Effector memory CD4-positive, alpha-beta T cell (primary cell): ENCODE data around the gene TRDN.

Experiments used
- DNase-seq, 3 donors: peaks; one replicate each; pipeline ENCODE4 v3.0.0-alpha.2; 2020
- H3K27ac ChIP-seq: 2 replicates; pipeline ENCODE4 v1.7.0; 2013; ENCODE audit warnings: mild to moderate bottlenecking, low read length, moderate library complexity; ENCODE audit not compliant: insufficient read depth, poor library complexity, severe bottlenecking
- H3K27me3 ChIP-seq: replicated peaks from 2 replicates; pipeline ENCODE4 v1.7.0; 2013; ENCODE audit warnings: mild to moderate bottlenecking, low read length; ENCODE audit not compliant: insufficient read depth, control insufficient read depth, poor library complexity, severe bottlenecking
- H3K36me3 ChIP-seq: 2 replicates; pipeline ENCODE4 v1.7.0; 2013; ENCODE audit warnings: mild to moderate bottlenecking, low read length, moderate library complexity; ENCODE audit not compliant: control insufficient read depth, insufficient read depth
- H3K4me1 ChIP-seq: 2 replicates; pipeline ENCODE4 v1.7.0; 2013; ENCODE audit warnings: low read length, mild to moderate bottlenecking; ENCODE audit not compliant: control insufficient read depth, insufficient read depth, poor library complexity, severe bottlenecking
- H3K4me3 ChIP-seq: 2 replicates; pipeline ENCODE4 v1.7.0; 2013; ENCODE audit warnings: low read length, low read depth, mild to moderate bottlenecking; ENCODE audit not compliant: insufficient read depth, poor library complexity, severe bottlenecking
- H3K9me3 ChIP-seq: 2 replicates; pipeline ENCODE4 v1.7.0; 2013; ENCODE audit warnings: mild to moderate bottlenecking, low read length, moderate library complexity; ENCODE audit not compliant: control insufficient read depth

TRDN gene

DNA sequence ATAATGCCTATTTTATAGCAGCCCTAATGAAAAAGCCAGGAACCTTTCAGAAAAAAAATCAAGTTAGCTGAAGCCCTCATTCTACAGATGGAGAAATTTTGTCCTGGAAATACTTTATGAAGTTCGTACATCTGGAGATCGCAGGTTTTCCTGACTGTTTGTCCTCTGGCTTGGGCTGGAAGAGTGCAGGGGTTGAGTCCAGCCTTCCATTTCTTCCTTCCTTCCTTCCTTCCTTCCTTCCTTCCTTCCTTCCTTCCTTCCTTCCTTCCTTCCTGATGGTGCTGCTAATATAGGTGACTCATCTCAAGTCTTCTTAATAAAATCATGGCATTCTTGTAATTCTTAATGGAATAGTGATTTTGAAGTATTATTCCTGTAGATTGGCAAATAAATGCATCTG, 413.3 kb downstream of the TRDN start:
- Histone ChIP-seq H3K4me3 (no peak overlapping the region), H3K9me3 (no peaks in the 10 kb centered on the region), H3K4me1 (no peaks in the 10 kb centered on the region), H3K27me3 (no peaks in the 10 kb centered on the region), H3K27ac (no peak overlapping the region), H3K36me3 (no peaks in the 10 kb centered on the region)
- DNase-seq, result no peak

- no peaks in the 10 kb centered on the region for H3K27me3 ChIP-seq
- no peaks in the 10 kb centered on the region for H3K36me3 ChIP-seq
- H3K27ac ChIP-seq, result no peak overlapping the region
- DNase-seq, result no peak
- no peaks in the 10 kb centered on the region for H3K4me1 ChIP-seq
- no peak overlapping the region for H3K4me3 ChIP-seq
- H3K9me3 ChIP-seq, result no peaks in the 10 kb centered on the region
Observed at GRCh38 chr6:123215211-123215610, 421.5 kb downstream of the TRDN start.

- no peaks in the 10 kb centered on the region for H3K9me3 ChIP-seq
- no peaks in the 10 kb centered on the region for H3K36me3 ChIP-seq
- no peak for DNase-seq
Observed at GRCh38 chr6:123214433-123214832, 422.3 kb downstream of the TRDN start.

GRCh38 chr6:123213921-123214320, 422.8 kb downstream of the TRDN start:
- DNase-seq, result no peak
- Histone ChIP-seq H3K27me3 (no peaks in the 10 kb centered on the region), H3K27ac (no peak overlapping the region), H3K36me3 (no peaks in the 10 kb centered on the region), H3K4me3 (no peak overlapping the region), H3K4me1 (no peaks in the 10 kb centered on the region), H3K9me3 (no peaks in the 10 kb centered on the region)

More at GRCh38 chr6:123214433-123214832, 422.3 kb downstream of the TRDN start:
- H3K27me3 ChIP-seq, result no peaks in the 10 kb centered on the region
- no peaks in the 10 kb centered on the region for H3K4me1 ChIP-seq
- no peak overlapping the region for H3K4me3 ChIP-seq
- no peak overlapping the region for H3K27ac ChIP-seq

DNA sequence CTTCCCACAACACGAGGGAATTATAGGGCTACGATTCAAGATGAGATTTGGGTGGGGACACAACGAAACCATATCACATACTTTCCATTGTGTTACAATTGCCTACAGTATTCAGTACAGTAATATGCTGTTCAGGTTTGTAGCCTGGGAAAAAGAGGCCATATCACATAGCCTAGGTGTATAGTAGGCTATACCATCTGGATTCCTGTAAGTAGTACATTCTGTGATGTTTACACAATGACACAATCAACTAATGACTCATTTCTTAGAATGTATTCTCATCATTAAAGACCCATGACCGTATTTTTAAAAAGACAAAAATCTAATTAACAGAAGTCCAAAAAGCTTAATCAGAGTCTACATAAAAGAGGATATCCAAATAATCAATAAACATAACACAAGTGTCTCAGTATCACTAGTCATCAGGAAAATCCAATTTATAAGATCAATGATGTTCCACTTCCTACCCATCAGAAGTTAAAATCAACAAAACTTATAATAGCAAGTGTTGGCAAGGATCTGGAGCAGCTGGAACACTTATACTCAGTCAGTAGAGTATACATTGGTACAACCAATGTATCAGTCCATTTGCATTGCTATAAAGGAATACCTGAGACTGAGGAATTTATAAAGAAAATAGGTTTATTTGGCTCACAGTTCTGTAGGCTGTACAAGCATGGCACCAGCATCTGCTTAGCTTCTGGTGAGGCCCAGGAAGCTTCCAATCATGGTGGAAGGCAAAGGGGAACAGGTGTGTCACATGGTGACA, 424.8 kb downstream of the TRDN start:
- H3K9me3 ChIP-seq, result no peaks in the 10 kb centered on the region
- H3K27ac ChIP-seq, result no peak overlapping the region
- no peaks in the 10 kb centered on the region for H3K36me3 ChIP-seq
- no peak overlapping the region for H3K4me3 ChIP-seq
- no peaks in the 10 kb centered on the region for H3K4me1 ChIP-seq
- H3K27me3 ChIP-seq, result no peaks in the 10 kb centered on the region
- DNase-seq, result no peak

DNA sequence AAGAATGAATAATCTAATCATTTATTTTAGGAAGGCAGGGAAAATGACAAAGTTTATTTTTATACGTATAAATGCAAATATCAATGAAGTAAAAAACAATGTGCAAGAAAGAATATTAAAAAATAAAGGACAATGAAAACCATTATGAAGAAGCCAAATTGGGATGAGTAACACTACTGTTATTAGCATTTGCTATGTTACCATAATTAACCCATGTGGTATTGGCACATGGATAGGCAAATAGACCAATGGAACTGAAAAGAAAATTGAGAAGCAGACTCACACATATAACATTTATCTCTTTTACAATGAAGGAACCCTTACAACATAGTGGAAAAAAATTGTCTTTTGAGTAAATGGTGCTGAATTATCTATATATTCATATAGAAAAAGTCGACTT, 426.1 kb downstream of the TRDN start:
- H3K9me3 ChIP-seq, result no peaks in the 10 kb centered on the region
- no peak for DNase-seq
- H3K4me3 ChIP-seq, result no peak overlapping the region
- no peaks in the 10 kb centered on the region for H3K4me1 ChIP-seq
- H3K27ac ChIP-seq, result no peak overlapping the region
- H3K27me3 ChIP-seq, result no peaks in the 10 kb centered on the region
- no peaks in the 10 kb centered on the region for H3K36me3 ChIP-seq

- DNase-seq, result no peak
- Histone ChIP-seq H3K27ac (no peak overlapping the region), H3K36me3 (no peaks in the 10 kb centered on the region), H3K27me3 (no peaks in the 10 kb centered on the region), H3K9me3 (no peaks in the 10 kb centered on the region), H3K4me3 (no peak overlapping the region), H3K4me1 (no peaks in the 10 kb centered on the region)
Observed at GRCh38 chr6:123207967-123208510, 428.7 kb downstream of the TRDN start.

DNA sequence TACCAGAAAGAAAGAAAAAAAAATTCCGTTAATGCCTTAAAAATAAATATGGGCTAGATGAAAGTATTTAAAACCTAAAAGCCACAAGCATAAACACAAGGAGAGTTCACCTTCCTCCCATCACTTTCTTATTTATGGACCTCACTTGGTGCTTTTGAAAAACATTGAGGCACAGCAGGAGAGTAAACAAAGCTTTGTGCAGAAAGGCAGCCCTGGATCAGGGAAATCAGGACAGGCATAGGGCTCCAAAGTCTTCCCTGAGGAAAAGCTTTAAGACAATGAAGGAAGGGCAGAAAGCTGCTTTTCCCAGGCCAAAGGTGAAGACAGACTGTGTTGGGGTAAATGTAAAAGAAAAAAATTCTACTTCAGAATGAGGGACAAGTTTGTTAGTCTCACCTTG, 432.8 kb downstream of the TRDN start:
- H3K4me1 ChIP-seq, result no peaks in the 10 kb centered on the region
- no peak overlapping the region for H3K27ac ChIP-seq
- no peaks in the 10 kb centered on the region for H3K36me3 ChIP-seq
- no peaks in the 10 kb centered on the region for H3K27me3 ChIP-seq
- no peaks in the 10 kb centered on the region for H3K9me3 ChIP-seq
- H3K4me3 ChIP-seq, result no peak overlapping the region
- DNase-seq, result no peak

GRCh38 chr6:123201869-123202372, 434.8 kb downstream of the TRDN start:
- H3K4me1 ChIP-seq, result no peaks in the 10 kb centered on the region
- no peak overlapping the region for H3K27ac ChIP-seq
- H3K9me3 ChIP-seq, result no peaks in the 10 kb centered on the region
- no peaks in the 10 kb centered on the region for H3K36me3 ChIP-seq
- no peak for DNase-seq
- no peak overlapping the region for H3K4me3 ChIP-seq
- no peaks in the 10 kb centered on the region for H3K27me3 ChIP-seq

- peaks cover 3% of the 10 kb centered on the region for H3K9me3 ChIP-seq
- no peaks in the 10 kb centered on the region for H3K27me3 ChIP-seq
- DNase-seq, result no peak
- H3K27ac ChIP-seq, result no peak overlapping the region
- no peaks in the 10 kb centered on the region for H3K4me1 ChIP-seq
- H3K36me3 ChIP-seq, result no peaks in the 10 kb centered on the region
- H3K4me3 ChIP-seq, result no peak overlapping the region
Observed at GRCh38 chr6:123193298-123193697, 443.5 kb downstream of the TRDN start.
